Measurements from ENCODE around the gene ADAMTSL1. TPM values are rescaled to one million over a fixed set of nuclear protein-coding genes. Genes with fewer than 3 reads are reported as not detected.

ADAMTSL1 gene
- total RNA-seq, 1 experiment from 2014 or later, result 1.2 TPM

- Histone ChIP-seq H2BK5ac (ENCODE audit: insufficient read length, low read length) (no peak overlapping the region), H3K27ac (ENCODE audit: insufficient read length, low read depth, low read length) (no peak overlapping the region), H4K20me1 (ENCODE audit: control insufficient read depth, insufficient read depth, insufficient read length) (no peaks in the 10 kb centered on the region), H4K5ac (ENCODE audit: insufficient read length, low read depth, low read length) (no peak overlapping the region), H3K14ac (ENCODE audit: insufficient read depth, low read length) (no peak overlapping the region), H3T11ph (ENCODE audit: low read length) (no peak overlapping the region), H2BK120ac (ENCODE audit: low read depth, low read length, poor library complexity, severe bottlenecking) (no peak overlapping the region), H3K23me2 (ENCODE audit: insufficient read length, low read depth, low read length, poor library complexity, severe bottlenecking) (no peaks in the 10 kb centered on the region), H3K4ac (ENCODE audit: low read depth, low read length) (no peak overlapping the region), H3K56ac (ENCODE audit: insufficient read length, low read depth, low read length) (no peak overlapping the region), H2BK20ac (ENCODE audit: low read depth, low read length, poor library complexity, severe bottlenecking) (no peak overlapping the region), H2BK12ac (ENCODE audit: insufficient read length, low read depth, low read length) (no peak overlapping the region), H3K23ac (ENCODE audit: insufficient read length, low read depth, low read length) (no peak overlapping the region), H3K9me3 (ENCODE audit: control insufficient read depth, low read depth, low read length) (no peaks in the 10 kb centered on the region), H3K18ac (ENCODE audit: insufficient read length, low read depth, low read length) (peak overlapping the region; percentile 42), H2AK5ac (ENCODE audit: insufficient read length, low read length) (no peak overlapping the region), H3K79me1 (ENCODE audit: insufficient read depth, low read depth, low read length, poor library complexity, severe bottlenecking) (no peaks in the 10 kb centered on the region), H3K4me1 (ENCODE audit: insufficient read depth, low read length) (peaks cover 4% of the 10 kb centered on the region; the same call in 1 of the 2 replicates), H3K4me2 (ENCODE audit: insufficient read depth, insufficient read length, low read length) (no peak overlapping the region), H2BK15ac (ENCODE audit: low read depth, low read length) (no peak overlapping the region), H2AFZ (ENCODE audit: low read length) (peak overlapping the region; percentile 93), H3K9ac (ENCODE audit: extremely low read depth, insufficient read length, low read length) (no peak overlapping the region), H4K8ac (replicated peaks; ENCODE audit: insufficient read length, low read depth, low read length) (no peak overlapping the region), H3K79me2 (ENCODE audit: insufficient read depth, low read length) (no peaks in the 10 kb centered on the region), H3K27me3 (ENCODE audit: insufficient read depth, low read length) (no peaks in the 10 kb centered on the region), H4K91ac (ENCODE audit: insufficient read length, low read depth, low read length) (no peak overlapping the region)
- TF ChIP-seq, protein P1, sequence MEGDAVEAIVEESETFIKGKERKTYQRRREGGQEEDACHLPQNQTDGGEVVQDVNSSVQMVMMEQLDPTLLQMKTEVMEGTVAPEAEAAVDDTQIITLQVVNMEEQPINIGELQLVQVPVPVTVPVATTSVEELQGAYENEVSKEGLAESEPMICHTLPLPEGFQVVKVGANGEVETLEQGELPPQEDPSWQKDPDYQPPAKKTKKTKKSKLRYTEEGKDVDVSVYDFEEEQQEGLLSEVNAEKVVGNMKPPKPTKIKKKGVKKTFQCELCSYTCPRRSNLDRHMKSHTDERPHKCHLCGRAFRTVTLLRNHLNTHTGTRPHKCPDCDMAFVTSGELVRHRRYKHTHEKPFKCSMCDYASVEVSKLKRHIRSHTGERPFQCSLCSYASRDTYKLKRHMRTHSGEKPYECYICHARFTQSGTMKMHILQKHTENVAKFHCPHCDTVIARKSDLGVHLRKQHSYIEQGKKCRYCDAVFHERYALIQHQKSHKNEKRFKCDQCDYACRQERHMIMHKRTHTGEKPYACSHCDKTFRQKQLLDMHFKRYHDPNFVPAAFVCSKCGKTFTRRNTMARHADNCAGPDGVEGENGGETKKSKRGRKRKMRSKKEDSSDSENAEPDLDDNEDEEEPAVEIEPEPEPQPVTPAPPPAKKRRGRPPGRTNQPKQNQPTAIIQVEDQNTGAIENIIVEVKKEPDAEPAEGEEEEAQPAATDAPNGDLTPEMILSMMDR (conservative IDR thresholded peaks at IDR 0.05), result no peak
- Mint-ChIP-seq H3K27ac (peak overlapping the region in 2 of 3 experiments; percentile 71 to 75; a peak in 3 of 7 replicates), H3K4me3 (no peak overlapping the region), H3K9me3 (no peaks in the 10 kb centered on the region), H3K4me1 (peaks cover 14 to 19% of the 10 kb centered on the region in 2 experiments), H3K27me3 (ENCODE audit: low read depth) (no peaks in the 10 kb centered on the region), H3K36me3 (ENCODE audit: insufficient read depth in 1 of 3, low read depth in 3 of 3) (0 out of 7 replicates have a peak, but pooled peaks cover 0 to 3% (median 0%) of the 10 kb centered on the region in 3 experiments)
- peak; percentile 49 for DNase-seq
- no CpG with 5 or more reads among the region's 14 CpGs for WGBS (ENCODE audit: extremely low coverage, insufficient read length, low lambda C conversion rate)
Measured at GRCh38 chr9:18861609-18862544, 387.9 kb downstream of the ADAMTSL1 start.

All from H9 (cell line).